ENCODE measurements around the gene WWTR1.

DNA sequence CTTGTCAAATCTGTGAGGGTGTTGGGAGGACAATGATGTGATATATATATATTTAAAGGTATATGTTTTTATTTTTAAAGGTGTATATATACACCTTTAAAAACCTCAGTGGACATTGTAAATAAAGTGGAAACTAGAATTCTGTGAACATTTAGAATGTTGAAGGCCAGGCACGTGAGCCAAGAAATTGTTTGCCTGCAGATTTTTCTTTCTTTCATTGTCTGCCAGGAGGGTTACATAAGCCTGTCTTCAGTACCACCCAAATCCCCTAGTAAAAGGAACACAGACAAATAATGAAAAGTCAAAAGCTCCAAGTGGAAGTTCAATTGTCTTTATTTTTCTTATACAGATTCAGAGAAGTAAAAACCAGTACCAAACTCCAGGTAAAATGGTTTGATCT lies 140.9 kb downstream of the WWTR1 start:
- TF ChIP-seq, protein P1, sequence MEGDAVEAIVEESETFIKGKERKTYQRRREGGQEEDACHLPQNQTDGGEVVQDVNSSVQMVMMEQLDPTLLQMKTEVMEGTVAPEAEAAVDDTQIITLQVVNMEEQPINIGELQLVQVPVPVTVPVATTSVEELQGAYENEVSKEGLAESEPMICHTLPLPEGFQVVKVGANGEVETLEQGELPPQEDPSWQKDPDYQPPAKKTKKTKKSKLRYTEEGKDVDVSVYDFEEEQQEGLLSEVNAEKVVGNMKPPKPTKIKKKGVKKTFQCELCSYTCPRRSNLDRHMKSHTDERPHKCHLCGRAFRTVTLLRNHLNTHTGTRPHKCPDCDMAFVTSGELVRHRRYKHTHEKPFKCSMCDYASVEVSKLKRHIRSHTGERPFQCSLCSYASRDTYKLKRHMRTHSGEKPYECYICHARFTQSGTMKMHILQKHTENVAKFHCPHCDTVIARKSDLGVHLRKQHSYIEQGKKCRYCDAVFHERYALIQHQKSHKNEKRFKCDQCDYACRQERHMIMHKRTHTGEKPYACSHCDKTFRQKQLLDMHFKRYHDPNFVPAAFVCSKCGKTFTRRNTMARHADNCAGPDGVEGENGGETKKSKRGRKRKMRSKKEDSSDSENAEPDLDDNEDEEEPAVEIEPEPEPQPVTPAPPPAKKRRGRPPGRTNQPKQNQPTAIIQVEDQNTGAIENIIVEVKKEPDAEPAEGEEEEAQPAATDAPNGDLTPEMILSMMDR (IDR thresholded peaks at IDR 0.05 in 4 of 5, conservative IDR thresholded peaks at IDR 0.05 in 1 of 5): no peak
- TF ChIP-seq POLR2A (IDR thresholded peaks at IDR 0.05): no peak
